Esophagus muscularis mucosa (tissue), 3 donors: Measurements from ENCODE around the gene SPG11.

Source experiments
- POLR2AphosphoS5 ChIP-seq, 2 donors: sonication (generic); formaldehyde crosslinking; IDR thresholded peaks; one replicate each; pipeline ENCODE4 v1.6.1; 2017; ENCODE audit warnings: antibody characterized with exemption in 2 of 2
- TF ChIP-seq, protein P1 (sequence below), 3 experiments: fragments of 200-600 bp in 2 of 3; fragments of 450-650 bp in 1 of 3; sonication (generic) in 2 of 3; IDR thresholded peaks; one replicate each; pipeline ENCODE4 v1.5.1; 2017 to 2019; ENCODE audit warnings: antibody characterized with exemption in 3 of 3, mild to moderate bottlenecking in 2 of 3, moderate library complexity in 1 of 3

DNA sequence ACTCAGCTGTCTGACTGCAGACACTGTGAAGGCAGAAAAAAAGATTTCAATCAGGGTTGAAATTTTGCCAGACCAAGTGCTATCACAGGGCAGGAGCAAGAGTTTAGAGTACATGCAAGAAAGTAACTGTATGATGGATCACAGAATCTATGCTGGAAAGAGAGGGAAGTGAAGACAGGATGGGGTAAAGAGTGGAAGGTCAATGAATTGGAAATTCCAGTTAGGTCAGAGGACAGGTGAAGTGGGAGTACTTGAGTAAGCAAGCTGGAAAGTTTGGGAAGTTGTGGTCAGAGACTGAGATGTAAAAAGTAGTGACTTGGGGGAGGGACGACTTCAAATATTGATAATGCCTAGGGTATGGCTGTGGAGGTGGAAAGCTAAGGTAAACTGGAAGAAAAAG lies 7.2 kb downstream of the SPG11 start:
- TF ChIP-seq, protein P1, sequence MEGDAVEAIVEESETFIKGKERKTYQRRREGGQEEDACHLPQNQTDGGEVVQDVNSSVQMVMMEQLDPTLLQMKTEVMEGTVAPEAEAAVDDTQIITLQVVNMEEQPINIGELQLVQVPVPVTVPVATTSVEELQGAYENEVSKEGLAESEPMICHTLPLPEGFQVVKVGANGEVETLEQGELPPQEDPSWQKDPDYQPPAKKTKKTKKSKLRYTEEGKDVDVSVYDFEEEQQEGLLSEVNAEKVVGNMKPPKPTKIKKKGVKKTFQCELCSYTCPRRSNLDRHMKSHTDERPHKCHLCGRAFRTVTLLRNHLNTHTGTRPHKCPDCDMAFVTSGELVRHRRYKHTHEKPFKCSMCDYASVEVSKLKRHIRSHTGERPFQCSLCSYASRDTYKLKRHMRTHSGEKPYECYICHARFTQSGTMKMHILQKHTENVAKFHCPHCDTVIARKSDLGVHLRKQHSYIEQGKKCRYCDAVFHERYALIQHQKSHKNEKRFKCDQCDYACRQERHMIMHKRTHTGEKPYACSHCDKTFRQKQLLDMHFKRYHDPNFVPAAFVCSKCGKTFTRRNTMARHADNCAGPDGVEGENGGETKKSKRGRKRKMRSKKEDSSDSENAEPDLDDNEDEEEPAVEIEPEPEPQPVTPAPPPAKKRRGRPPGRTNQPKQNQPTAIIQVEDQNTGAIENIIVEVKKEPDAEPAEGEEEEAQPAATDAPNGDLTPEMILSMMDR (IDR thresholded peaks at IDR 0.05): no peak
- no peak for TF ChIP-seq POLR2AphosphoS5 (IDR thresholded peaks at IDR 0.05)
